B cell (primary cell): ENCODE data around the gene HIPK2. TPM values are rescaled to one million over a fixed set of nuclear protein-coding genes. Genes with fewer than 3 reads are reported as not detected.

Experiments used
- ATAC-seq: fragments of 200-7000 bp; cut with Tn5 transposase; one replicate; pipeline ENCODE4 v1.10.0; 2021; ENCODE audit warnings: low read depth, mild to moderate bottlenecking, moderate number of reproducible peaks, moderate library complexity
- CTCF ChIA-PET: fragments of 350-600 bp; sonication (Branson Sonifier 250); formaldehyde crosslinking; loops from one replicate; lab custom pipeline; 2021; ENCODE audit warnings: antibody characterized with exemption, inconsistent platforms; lab: Charles Lee
- POLR2A ChIA-PET: fragments of 350-600 bp; sonication (Branson Sonifier 250); formaldehyde crosslinking; loops from one replicate; lab custom pipeline; 2021; ENCODE audit warnings: antibody characterized with exemption; lab: Charles Lee
- DNase-seq: peaks from one replicate; pipeline ENCODE4 v3.0.0; 2013
- H2AFZ ChIP-seq: 2 replicates; pipeline ENCODE4 v1.6.1; 2012; ENCODE audit warnings: mild to moderate bottlenecking, low read depth, low read length; ENCODE audit not compliant: insufficient read depth, poor library complexity, severe bottlenecking
- H3K27ac ChIP-seq, 2 donors: 1 replicate in 1 of 2; 2 replicates in 1 of 2; pipeline ENCODE4 v1.5.1; 2012 to 2013; ENCODE audit warnings: low read length in 2 of 2, mild to moderate bottlenecking in 2 of 2, moderate library complexity in 1 of 2
- H3K27me3 ChIP-seq, 4 experiments: fragments of 200-600 bp in 1 of 4; sonication (generic) in 1 of 4; replicated peaks in 1 of 4; 1 replicate in 2 of 4; 2 replicates in 2 of 4; pipeline versions ENCODE4 v1.6.1 to v1.7.0; 2013 to 2016; ENCODE audit warnings: low read length in 3 of 4, mild to moderate bottlenecking in 2 of 4, mixed read lengths in 1 of 4, moderate library complexity in 1 of 4; ENCODE audit not compliant: insufficient read depth in 4 of 4, control insufficient read depth in 3 of 4; ENCODE audit errors: control extremely low read depth in 1 of 4
- H3K36me3 ChIP-seq, 2 experiments: replicated peaks in 1 of 2; 1 replicate in 1 of 2; 2 replicates in 1 of 2; pipeline versions ENCODE4 v1.6.1 to v1.7.1; 2013; ENCODE audit warnings: low read length in 1 of 2; ENCODE audit not compliant: insufficient read depth in 2 of 2, control insufficient read depth in 1 of 2; ENCODE audit errors: control extremely low read depth in 1 of 2, extremely low read depth in 1 of 2
- H3K4me1 ChIP-seq, 2 donors: fragments of 200-600 bp in 1 of 2; sonication (generic) in 1 of 2; 1 replicate in 1 of 2; 2 replicates in 1 of 2; pipeline versions ENCODE4 v1.5.1 to v1.6.1; 2013 to 2017; ENCODE audit warnings: low read length in 2 of 2; ENCODE audit not compliant: control insufficient read depth in 2 of 2, insufficient read depth in 2 of 2
- H3K4me2 ChIP-seq: replicated peaks from 2 replicates; pipeline ENCODE3; 2012; ENCODE audit warnings: mild to moderate bottlenecking, low read depth, low read length; ENCODE audit not compliant: poor library complexity, severe bottlenecking
- H3K4me3 ChIP-seq, 5 experiments: fragments of 200-600 bp in 1 of 5; sonication (generic) in 1 of 5; 1 replicate in 3 of 5; 2 replicates in 2 of 5; pipeline versions ENCODE4 v1.5.1 to v1.7.0; 2011 to 2016; ENCODE audit warnings: low read length in 4 of 5, mild to moderate bottlenecking in 4 of 5, low read depth in 2 of 5, control low read depth in 1 of 5, moderate library complexity in 1 of 5; ENCODE audit not compliant: insufficient read depth in 1 of 5; ENCODE audit errors: control extremely low read depth in 1 of 5, extremely low read depth in 1 of 5
- H3K79me2 ChIP-seq: fragments of 200-600 bp; sonication (generic); one replicate; pipeline ENCODE4 v1.6.0; 2016; ENCODE audit warnings: low read length; ENCODE audit not compliant: control insufficient read depth, insufficient read depth
- H3K9ac ChIP-seq: fragments of 200-600 bp; sonication (generic); 2 replicates; pipeline ENCODE4 v1.6.1; 2017; ENCODE audit warnings: mild to moderate bottlenecking, low read length, moderate library complexity
- H3K9me3 ChIP-seq, 3 donors: one replicate each; pipeline versions ENCODE4 v1.6.1 to v1.7.1; 2013; ENCODE audit warnings: low read length in 2 of 3; ENCODE audit not compliant: control insufficient read depth in 2 of 3, insufficient read depth in 1 of 3; ENCODE audit errors: control extremely low read depth in 1 of 3
- H4K20me1 ChIP-seq: 2 replicates; pipeline ENCODE4 v1.6.0; 2012; ENCODE audit warnings: mild to moderate bottlenecking, low read length; ENCODE audit not compliant: insufficient read depth, control insufficient read depth, poor library complexity, severe bottlenecking
- H3K27ac Mint-ChIP-seq: one replicate; pipeline ENCODE4 v1.8.0; 2021; ENCODE audit warnings: mixed read lengths
- H3K27me3 Mint-ChIP-seq: one replicate; pipeline ENCODE4 v1.8.0; 2021; ENCODE audit warnings: mixed read lengths
- H3K4me1 Mint-ChIP-seq: one replicate; pipeline ENCODE4 v1.8.0; 2021; ENCODE audit warnings: mixed read lengths
- H3K4me3 Mint-ChIP-seq: one replicate; pipeline ENCODE4 v1.8.0; 2021; ENCODE audit warnings: mixed read lengths
- H3K9me3 Mint-ChIP-seq: one replicate; pipeline ENCODE4 v1.8.0; 2022; ENCODE audit warnings: mixed read lengths; ENCODE audit not compliant: insufficient read depth
- EZH2 ChIP-seq: IDR thresholded peaks from 2 replicates; pipeline ENCODE4 v1.6.1; 2012; ENCODE audit warnings: borderline replicate concordance, low read depth, mild to moderate bottlenecking, moderate library complexity, low read length; ENCODE audit not compliant: insufficient read depth, poor library complexity, severe bottlenecking
- WGBS: methylation state at CpG from one replicate; pipeline ENCODE4 v1.1.5; 2013; ENCODE audit warnings: missing lambda C conversion rate; ENCODE audit not compliant: insufficient coverage; 5-methylcytosine and 5-hydroxymethylcytosine counted together
- intact Hi-C: fragments of 100-400 bp; cut with micrococcal nuclease; formaldehyde crosslinking; loops from one replicate; pipeline ENCODE4 v1.10.0; 2022
- polyA plus RNA-seq: library from polyadenylated mRNA; depleted of rRNA; stranded (reverse); fragments of >200 nt; gene quantifications from 2 replicates; pipeline ENCODE4 v1.2.3, GENCODE V29; 2012
- total RNA-seq, 2 donors: library from RNA; stranded (reverse); fragments of 120-200 nt in 1 of 2; gene quantifications; 1 replicate in 1 of 2; 2 replicates in 1 of 2; pipeline versions ENCODE4 v1.2.3 to v1.2.4, GENCODE V29; 2013 to 2022
- TF ChIP-seq, protein P1 (sequence below): fragments of 200-600 bp; IDR thresholded peaks from one replicate; pipeline ENCODE4 v1.8.0; 2022; ENCODE audit warnings: antibody characterized with exemption, mild to moderate bottlenecking

The HIPK2 gene
- total and polyA plus RNA-seq, 2 donors (not counting 1 experiment from before 2014, with no cell fraction given), result 6.8 to 58.2 TPM

DNA sequence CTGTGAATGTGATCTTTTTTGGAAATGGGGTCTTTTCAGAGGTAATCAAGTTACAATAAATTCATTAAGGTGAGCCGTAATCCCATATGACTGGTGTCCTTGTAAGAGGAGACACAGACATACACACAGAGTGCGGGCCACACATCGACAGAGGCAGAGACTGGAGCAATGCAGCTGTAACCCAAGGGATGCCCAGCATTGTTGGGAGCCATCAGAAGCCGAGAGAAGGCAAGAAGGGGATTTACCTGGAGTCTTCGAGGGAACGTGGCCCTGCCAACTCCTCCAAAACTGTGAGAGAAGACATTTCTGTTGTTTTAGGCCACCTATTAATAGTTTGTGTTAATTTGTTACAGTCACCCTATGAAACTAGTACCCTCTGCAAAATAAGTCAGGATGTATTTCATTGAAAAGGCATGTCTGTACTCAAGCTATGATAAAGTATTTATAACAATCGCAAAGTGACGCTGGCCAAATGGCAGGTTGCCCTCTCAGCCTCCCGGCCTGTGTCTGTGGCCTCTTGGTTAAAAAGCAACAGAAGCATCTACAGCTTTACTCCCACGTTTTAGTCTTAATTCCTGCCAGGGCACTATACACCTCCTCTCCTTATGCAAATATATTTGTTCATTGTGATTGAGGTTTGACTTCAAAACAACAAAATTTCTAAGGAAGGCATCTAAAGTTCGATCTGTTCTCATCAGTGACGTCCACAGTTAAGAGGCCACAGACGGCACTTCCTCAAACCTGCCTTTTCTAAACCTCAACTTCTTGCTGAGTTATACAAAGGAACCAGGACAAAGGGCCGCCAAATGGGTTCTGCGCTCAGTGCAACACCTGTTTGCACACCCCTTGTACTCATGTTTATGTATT, 46.8 kb downstream of the HIPK2 start:
- intact Hi-C loops, result loop anchor here (5.0 kb wide), 1 partner anchor 46 kb away; the partner anchor contains the start of gene HIPK2
- Mint-ChIP-seq H3K27me3 (no peaks in the 10 kb centered on the region), H3K9me3 (no peaks in the 10 kb centered on the region), H3K4me3 (peak overlapping the region; percentile 47), H3K4me1 (peaks cover 58% of the 10 kb centered on the region), H3K27ac (peak overlapping the region; percentile 81)
- H3K36me3 ChIP-seq, result no peaks in the 10 kb centered on the region
- H3K9ac ChIP-seq, result peak overlapping the region; percentile 13
- H3K4me3 ChIP-seq, result no peak overlapping the region
- TF ChIP-seq EZH2, result no peak
- TF ChIP-seq, protein P1, sequence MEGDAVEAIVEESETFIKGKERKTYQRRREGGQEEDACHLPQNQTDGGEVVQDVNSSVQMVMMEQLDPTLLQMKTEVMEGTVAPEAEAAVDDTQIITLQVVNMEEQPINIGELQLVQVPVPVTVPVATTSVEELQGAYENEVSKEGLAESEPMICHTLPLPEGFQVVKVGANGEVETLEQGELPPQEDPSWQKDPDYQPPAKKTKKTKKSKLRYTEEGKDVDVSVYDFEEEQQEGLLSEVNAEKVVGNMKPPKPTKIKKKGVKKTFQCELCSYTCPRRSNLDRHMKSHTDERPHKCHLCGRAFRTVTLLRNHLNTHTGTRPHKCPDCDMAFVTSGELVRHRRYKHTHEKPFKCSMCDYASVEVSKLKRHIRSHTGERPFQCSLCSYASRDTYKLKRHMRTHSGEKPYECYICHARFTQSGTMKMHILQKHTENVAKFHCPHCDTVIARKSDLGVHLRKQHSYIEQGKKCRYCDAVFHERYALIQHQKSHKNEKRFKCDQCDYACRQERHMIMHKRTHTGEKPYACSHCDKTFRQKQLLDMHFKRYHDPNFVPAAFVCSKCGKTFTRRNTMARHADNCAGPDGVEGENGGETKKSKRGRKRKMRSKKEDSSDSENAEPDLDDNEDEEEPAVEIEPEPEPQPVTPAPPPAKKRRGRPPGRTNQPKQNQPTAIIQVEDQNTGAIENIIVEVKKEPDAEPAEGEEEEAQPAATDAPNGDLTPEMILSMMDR, result no peak
- DNase-seq (peak; percentile 60), ATAC-seq (peak; percentile 92)
- peaks cover 28 to 33% of the 10 kb centered on the region in 2 donors for H3K4me1 ChIP-seq
- H4K20me1 ChIP-seq, result no peaks in the 10 kb centered on the region
- no peaks in the 10 kb centered on the region for H3K27me3 ChIP-seq
- H3K4me2 ChIP-seq, result peak overlapping the region; percentile 46
- CTCF ChIA-PET, result no interaction called here
- H3K9me3 ChIP-seq, result no peaks in the 10 kb centered on the region
- POLR2A ChIA-PET, result no interaction called here
- H3K79me2 ChIP-seq, result peaks cover 76% of the 10 kb centered on the region
- H3K27ac ChIP-seq, result peak overlapping the region; percentile 58
- no peak overlapping the region for H2AFZ ChIP-seq
- 60% methylated on average over 7 of the region's 15 CpGs for WGBS

DNA sequence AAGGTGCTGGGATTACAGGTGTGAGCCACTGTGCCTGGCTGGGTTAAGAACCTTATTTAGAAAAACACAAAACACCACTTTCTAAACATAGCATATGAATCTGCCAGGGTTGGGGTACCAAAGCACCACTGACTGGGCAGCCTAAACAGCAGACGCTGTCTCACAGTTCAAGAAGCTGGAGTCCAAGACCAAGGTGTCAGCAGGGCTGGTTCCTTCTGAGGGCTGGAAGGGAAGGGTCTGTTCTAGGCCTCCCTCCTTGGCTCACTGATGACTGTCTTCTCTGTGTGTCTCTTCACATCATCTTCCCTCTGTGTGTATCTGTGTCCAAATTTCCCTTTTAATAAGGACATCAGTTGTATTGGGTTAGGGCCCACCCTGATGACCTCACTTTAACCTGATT, 49.6 kb downstream of the HIPK2 start:
- POLR2A ChIA-PET, result no interaction called here
- H3K27me3 ChIP-seq, result no peaks in the 10 kb centered on the region
- TF ChIP-seq, protein P1, result no peak
- TF ChIP-seq EZH2, result no peak
- no peak overlapping the region for H3K4me2 ChIP-seq
- ATAC-seq (no peak), DNase-seq (no peak)
- H3K9ac ChIP-seq, result no peak overlapping the region
- H2AFZ ChIP-seq, result no peak overlapping the region
- Mint-ChIP-seq H3K4me3 (no peak overlapping the region), H3K4me1 (peaks cover 59% of the 10 kb centered on the region), H3K27me3 (no peaks in the 10 kb centered on the region), H3K9me3 (no peaks in the 10 kb centered on the region), H3K27ac (peak overlapping the region; percentile 68)
- intact Hi-C loops, result loop anchor here (5.0 kb wide), 1 partner anchor 81 kb away; no protein-coding TSS in a partner anchor
- no peaks in the 10 kb centered on the region for H4K20me1 ChIP-seq
- CTCF ChIA-PET, result interaction anchor here (0.7 to 0.9 kb wide), 2 partner anchors 81 to 209 kb away, joined by 3 read pairs; no protein-coding TSS in a partner anchor
- peaks cover 40 to 44% of the 10 kb centered on the region in 2 donors for H3K4me1 ChIP-seq
- 90% methylated on average over 1 of the region's 1 CpG for WGBS
- no peak overlapping the region for H3K4me3 ChIP-seq
- no peaks in the 10 kb centered on the region for H3K9me3 ChIP-seq
- H3K27ac ChIP-seq, result peak overlapping the region; percentile 7 to 23
- H3K36me3 ChIP-seq, result no peaks in the 10 kb centered on the region
- peaks cover 52% of the 10 kb centered on the region for H3K79me2 ChIP-seq
